ENCODE results near the gene OSTF1. TPM values are rescaled to one million over a fixed set of nuclear protein-coding genes. Genes with fewer than 3 reads are reported as not detected.

Gene OSTF1
- total RNA-seq, 1 experiment from 2014 or later, result 7.0 TPM

DNA sequence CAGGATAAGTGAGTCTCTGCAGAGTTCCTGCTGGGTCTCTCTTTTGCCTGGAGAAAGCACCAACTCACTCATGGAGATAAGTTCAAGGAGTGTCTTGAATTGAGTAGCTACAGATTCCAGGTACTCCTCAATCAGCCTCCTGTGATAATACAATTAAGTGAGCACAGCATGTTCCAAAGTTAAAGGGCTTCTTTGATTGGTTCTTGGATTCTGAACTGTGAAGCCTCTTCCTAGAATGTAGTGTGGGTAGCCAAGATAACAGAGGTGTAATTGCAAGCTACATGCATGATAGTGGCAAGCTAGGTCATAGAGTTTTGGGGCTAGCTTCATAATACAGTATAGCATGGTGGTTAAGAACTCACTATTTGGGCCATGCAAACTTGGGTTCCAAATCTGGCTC, 37.0 kb upstream of the OSTF1 start:
- H3K9me3 Mint-ChIP-seq (ENCODE audit: unreplicated experiment), result no peaks in the 10 kb centered on the region
- BruUV-seq (replicated peaks), result no TSS peak
- no peaks in the 10 kb centered on the region for H3K36me3 Mint-ChIP-seq (ENCODE audit: insufficient read depth, unreplicated experiment)
- no peak for DNase-seq
- no peaks in the 10 kb centered on the region for H3K4me1 Mint-ChIP-seq (ENCODE audit: low read depth, unreplicated experiment)
- POLR2A ChIA-PET, result no interaction called here
- Histone ChIP-seq H3K36me3 (ENCODE audit: control insufficient read depth, insufficient read depth, low read length) (no peaks in the 10 kb centered on the region), H3K4me1 (no peaks in the 10 kb centered on the region), H3K9me3 (no peaks in the 10 kb centered on the region), H3K27me3 (replicated peaks; ENCODE audit: control insufficient read depth, insufficient read depth, low read length) (no peaks in the 10 kb centered on the region), H3K4me3 (ENCODE audit: low read depth, low read length) (no peak overlapping the region)
- H3K4me3 Mint-ChIP-seq (ENCODE audit: unreplicated experiment), result no peak overlapping the region
- no peak overlapping the region for H3K27ac Mint-ChIP-seq (ENCODE audit: unreplicated experiment)
- no peaks in the 10 kb centered on the region for H3K27me3 Mint-ChIP-seq (ENCODE audit: insufficient read depth, unreplicated experiment)
- CTCF ChIA-PET, result no interaction called here
- intact Hi-C loops (cut with micrococcal nuclease; ENCODE audit: unreplicated experiment), result no loop called here
- TF ChIP-seq, protein P1, sequence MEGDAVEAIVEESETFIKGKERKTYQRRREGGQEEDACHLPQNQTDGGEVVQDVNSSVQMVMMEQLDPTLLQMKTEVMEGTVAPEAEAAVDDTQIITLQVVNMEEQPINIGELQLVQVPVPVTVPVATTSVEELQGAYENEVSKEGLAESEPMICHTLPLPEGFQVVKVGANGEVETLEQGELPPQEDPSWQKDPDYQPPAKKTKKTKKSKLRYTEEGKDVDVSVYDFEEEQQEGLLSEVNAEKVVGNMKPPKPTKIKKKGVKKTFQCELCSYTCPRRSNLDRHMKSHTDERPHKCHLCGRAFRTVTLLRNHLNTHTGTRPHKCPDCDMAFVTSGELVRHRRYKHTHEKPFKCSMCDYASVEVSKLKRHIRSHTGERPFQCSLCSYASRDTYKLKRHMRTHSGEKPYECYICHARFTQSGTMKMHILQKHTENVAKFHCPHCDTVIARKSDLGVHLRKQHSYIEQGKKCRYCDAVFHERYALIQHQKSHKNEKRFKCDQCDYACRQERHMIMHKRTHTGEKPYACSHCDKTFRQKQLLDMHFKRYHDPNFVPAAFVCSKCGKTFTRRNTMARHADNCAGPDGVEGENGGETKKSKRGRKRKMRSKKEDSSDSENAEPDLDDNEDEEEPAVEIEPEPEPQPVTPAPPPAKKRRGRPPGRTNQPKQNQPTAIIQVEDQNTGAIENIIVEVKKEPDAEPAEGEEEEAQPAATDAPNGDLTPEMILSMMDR (IDR thresholded peaks at IDR 0.05; ENCODE audit: insufficient read depth in 1 of 2, low read depth in 1 of 2, low read length in 1 of 2, severe bottlenecking in 1 of 2, unreplicated experiment in 1 of 2), result no peak

DNA sequence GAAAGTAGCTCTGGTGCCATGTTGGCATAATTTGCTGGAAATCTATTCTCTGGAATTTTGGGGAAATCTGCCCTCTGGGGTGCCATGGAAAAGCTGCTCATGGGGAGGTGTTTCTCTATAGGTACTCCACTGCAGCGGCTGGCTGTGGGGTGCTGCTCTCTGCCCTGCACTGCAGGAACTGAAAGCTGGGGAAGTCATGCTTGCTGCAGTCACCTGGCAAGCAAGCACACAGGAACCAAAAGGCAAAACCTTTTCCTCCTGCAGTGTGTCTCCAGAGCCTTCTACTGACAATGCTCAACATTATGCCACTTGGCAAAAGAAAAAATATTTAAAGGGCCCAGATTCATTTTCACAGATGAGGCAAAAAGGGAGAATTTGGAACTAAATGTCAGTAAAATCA, 34.4 kb upstream of the OSTF1 start:
- CTCF ChIA-PET, result no interaction called here
- H3K27me3 Mint-ChIP-seq (ENCODE audit: insufficient read depth, unreplicated experiment), result no peaks in the 10 kb centered on the region
- Histone ChIP-seq H3K9me3 (no peaks in the 10 kb centered on the region), H3K36me3 (ENCODE audit: control insufficient read depth, insufficient read depth, low read length) (no peaks in the 10 kb centered on the region), H3K4me3 (ENCODE audit: low read depth, low read length) (no peak overlapping the region), H3K27me3 (replicated peaks; ENCODE audit: control insufficient read depth, insufficient read depth, low read length) (no peaks in the 10 kb centered on the region), H3K4me1 (no peaks in the 10 kb centered on the region)
- H3K4me3 Mint-ChIP-seq (ENCODE audit: unreplicated experiment), result no peak overlapping the region
- BruUV-seq (replicated peaks), result no TSS peak
- no peak overlapping the region for H3K27ac Mint-ChIP-seq (ENCODE audit: unreplicated experiment)
- no peaks in the 10 kb centered on the region for H3K4me1 Mint-ChIP-seq (ENCODE audit: low read depth, unreplicated experiment)
- no peak for DNase-seq
- POLR2A ChIA-PET, result no interaction called here
- no peaks in the 10 kb centered on the region for H3K36me3 Mint-ChIP-seq (ENCODE audit: insufficient read depth, unreplicated experiment)
- intact Hi-C loops (cut with micrococcal nuclease; ENCODE audit: unreplicated experiment), result no loop called here
- H3K9me3 Mint-ChIP-seq (ENCODE audit: unreplicated experiment), result no peaks in the 10 kb centered on the region
- TF ChIP-seq, protein P1 (IDR thresholded peaks at IDR 0.05; ENCODE audit: insufficient read depth in 1 of 2, low read depth in 1 of 2, low read length in 1 of 2, severe bottlenecking in 1 of 2, unreplicated experiment in 1 of 2), result no peak

- no peaks in the 10 kb centered on the region for H3K9me3 ChIP-seq
- ChIA-PET CTCF (no interaction called here), POLR2A (no interaction called here)
- DNase-seq, result no peak
- no peak overlapping the region for H3K4me3 Mint-ChIP-seq (ENCODE audit: unreplicated experiment)
- no peaks in the 10 kb centered on the region for H3K36me3 ChIP-seq (ENCODE audit: control insufficient read depth, insufficient read depth, low read length)
- H3K4me3 ChIP-seq (ENCODE audit: low read depth, low read length), result no peak overlapping the region
- H3K4me1 ChIP-seq, result no peaks in the 10 kb centered on the region
- no peaks in the 10 kb centered on the region for H3K4me1 Mint-ChIP-seq (ENCODE audit: low read depth, unreplicated experiment)
- H3K9me3 Mint-ChIP-seq (ENCODE audit: unreplicated experiment), result no peaks in the 10 kb centered on the region
- TF ChIP-seq, protein P1 (IDR thresholded peaks at IDR 0.05; ENCODE audit: insufficient read depth in 1 of 2, low read depth in 1 of 2, low read length in 1 of 2, severe bottlenecking in 1 of 2, unreplicated experiment in 1 of 2), result no peak
- no peaks in the 10 kb centered on the region for H3K27me3 ChIP-seq (replicated peaks; ENCODE audit: control insufficient read depth, insufficient read depth, low read length)
- no peak overlapping the region for H3K27ac Mint-ChIP-seq (ENCODE audit: unreplicated experiment)
- intact Hi-C loops (cut with micrococcal nuclease; ENCODE audit: unreplicated experiment), result no loop called here
- no TSS peak for BruUV-seq (replicated peaks)
- no peaks in the 10 kb centered on the region for H3K27me3 Mint-ChIP-seq (ENCODE audit: insufficient read depth, unreplicated experiment)
- H3K36me3 Mint-ChIP-seq (ENCODE audit: insufficient read depth, unreplicated experiment), result no peaks in the 10 kb centered on the region
Measured at GRCh38 chr9:75054368-75055001, 33.8 kb upstream of the OSTF1 start.
